MG63 (cell line): ENCODE results near the gene KAT6B. TPM values are rescaled to one million over a fixed set of nuclear protein-coding genes. Genes with fewer than 3 reads are reported as not detected.
"Not testable (repeated sequence)": the region's sequence is repeated elsewhere in the genome, so short reads cannot be mapped to it uniquely, and the experiment has no call there.

Experiments used
- DNase-seq: peaks from one replicate; pipeline ENCODE4 v3.0.0-alpha.2; 2020
- H3K27me3 ChIP-seq: fragments of 250-450 bp; sonication (Bioruptor Pico); 2 replicates; pipeline ENCODE4 v1.5.1; 2020; ENCODE audit warnings: mild to moderate bottlenecking, moderate library complexity
- H3K36me3 ChIP-seq: fragments of 250-450 bp; sonication (Bioruptor Pico); 2 replicates; pipeline ENCODE4 v1.5.1; 2020; ENCODE audit warnings: mild to moderate bottlenecking, moderate library complexity
- H3K4me3 ChIP-seq: fragments of 250-450 bp; sonication (Bioruptor Pico); 2 replicates; pipeline ENCODE4 v1.5.1; 2020; ENCODE audit warnings: mild to moderate bottlenecking, moderate library complexity
- H3K9me3 ChIP-seq: fragments of 250-450 bp; sonication (Bioruptor Pico); 2 replicates; pipeline ENCODE4 v1.5.1; 2020; ENCODE audit warnings: mild to moderate bottlenecking, moderate library complexity
- total RNA-seq: library from RNA; depleted of rRNA; stranded (reverse); fragments of >200 nt; shearing (Covaris generic); gene quantifications from 2 replicates; pipeline ENCODE4 v1.2.3, GENCODE V29; 2014; ENCODE audit warnings: low replicate concordance; rRNA removed

The KAT6B gene
- total RNA-seq, result 6.0 and 6.7 TPM in 2 replicates

DNA sequence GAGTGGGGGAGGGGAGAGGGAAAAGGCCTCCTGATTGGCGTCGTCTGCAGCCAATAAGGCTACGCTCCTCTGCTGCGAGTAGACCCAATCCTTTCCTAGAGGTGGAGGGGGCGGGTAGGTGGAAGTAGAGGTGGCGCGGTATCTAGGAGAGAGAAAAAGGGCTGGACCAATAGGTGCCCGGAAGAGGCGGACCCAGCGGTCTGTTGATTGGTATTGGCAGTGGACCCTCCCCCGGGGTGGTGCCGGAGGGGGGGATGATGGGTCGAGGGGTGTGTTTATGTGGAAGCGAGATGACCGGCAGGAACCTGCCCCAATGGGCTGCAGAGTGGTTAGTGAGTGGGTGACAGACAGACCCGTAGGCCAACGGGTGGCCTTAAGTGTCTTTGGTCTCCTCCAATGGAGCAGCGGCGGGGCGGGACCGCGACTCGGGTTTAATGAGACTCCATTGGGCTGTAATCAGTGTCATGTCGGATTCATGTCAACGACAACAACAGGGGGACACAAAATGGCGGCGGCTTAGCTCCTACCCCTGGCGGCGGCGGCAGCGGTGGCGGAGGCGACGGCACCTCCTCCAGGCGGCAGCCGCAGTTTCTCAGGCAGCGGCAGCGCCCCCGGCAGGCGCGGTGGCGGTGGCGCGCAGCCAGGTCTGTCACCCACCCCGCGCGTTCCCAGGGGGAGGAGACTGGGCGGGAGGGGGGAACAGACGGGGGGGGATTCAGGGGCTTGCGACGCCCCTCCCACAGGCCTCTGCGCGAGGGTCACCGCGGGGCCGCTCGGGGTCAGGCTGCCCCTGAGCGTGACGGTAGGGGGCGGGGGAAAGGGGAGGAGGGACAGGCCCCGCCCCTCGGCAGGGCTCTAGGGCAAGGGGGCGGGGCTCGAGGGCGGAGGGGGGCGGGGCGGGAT is at the start of gene KAT6B:
KAT6B (plus strand) TSS at position 459 of the 903 bp plus-strand sequence. CDS start 16,258 bp downstream, outside the sequence.
- Histone ChIP-seq H3K9me3 (no peaks in the 10 kb centered on the region), H3K4me3 (peak within 1 kb of the TSS; percentile 96), H3K27me3 (no peaks in the 10 kb centered on the region), H3K36me3 (no peaks in the 10 kb centered on the region)
- DNase-seq, result peak; percentile 100

DNA sequence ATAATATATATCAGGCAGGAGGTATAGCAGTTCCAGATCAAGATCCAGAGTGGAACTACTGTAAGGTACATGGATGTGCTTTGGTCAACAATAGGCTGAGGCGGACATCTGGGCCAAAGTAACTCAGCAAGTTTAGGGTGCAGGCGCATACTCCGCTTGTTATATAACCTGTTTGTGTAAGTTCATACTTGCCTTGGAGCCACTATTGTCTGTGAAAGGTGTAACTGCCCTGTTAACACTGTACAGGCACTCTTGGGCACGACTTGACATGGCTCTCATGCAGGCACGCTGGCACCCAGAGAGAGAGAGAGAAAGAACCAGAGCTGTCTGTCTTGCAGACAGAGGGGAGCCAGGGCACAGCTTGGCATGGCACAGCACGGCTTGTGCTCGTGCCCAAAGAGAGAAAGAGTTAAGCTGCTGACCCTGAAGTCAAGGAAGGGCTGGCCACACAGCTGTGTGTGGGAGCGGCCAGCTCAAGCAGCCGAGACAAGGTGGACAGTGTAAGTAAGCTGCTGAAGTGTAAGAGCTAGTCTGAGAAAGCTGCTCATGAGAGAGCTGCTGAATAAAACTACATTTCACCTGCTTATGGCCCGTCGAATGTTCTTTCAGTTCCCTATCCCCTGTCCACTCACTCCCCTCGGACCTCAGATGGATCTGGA is 47.8 kb upstream of the KAT6B start:
- no peaks in the 10 kb centered on the region for H3K9me3 ChIP-seq
- H3K4me3 ChIP-seq, result no peak overlapping the region
- no peak for DNase-seq
- no peaks in the 10 kb centered on the region for H3K27me3 ChIP-seq
- H3K36me3 ChIP-seq, result no peaks in the 10 kb centered on the region

DNA sequence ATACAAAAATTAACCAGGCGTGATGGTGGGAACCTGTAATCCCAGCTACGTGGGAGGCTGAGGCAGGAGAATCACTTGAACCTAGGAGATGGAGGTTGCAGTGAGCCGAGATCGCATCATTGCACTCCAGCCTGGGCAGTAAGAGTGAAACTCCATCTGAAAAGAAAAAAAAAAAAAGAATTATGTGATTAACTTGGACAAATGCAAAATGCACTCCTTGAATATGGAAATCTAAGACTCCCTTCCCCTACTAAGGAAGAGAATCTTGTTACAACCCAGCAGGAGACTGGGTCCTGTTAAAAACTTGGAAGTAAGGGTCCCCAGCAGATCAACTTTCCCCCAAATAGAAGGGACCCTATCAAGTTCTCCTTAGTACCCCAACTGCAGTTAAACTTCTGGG is 44.5 kb upstream of the KAT6B start:
- not testable (repeated sequence) for H3K9me3 ChIP-seq, H3K4me3 ChIP-seq, H3K27me3 ChIP-seq, DNase-seq, H3K36me3 ChIP-seq

DNA sequence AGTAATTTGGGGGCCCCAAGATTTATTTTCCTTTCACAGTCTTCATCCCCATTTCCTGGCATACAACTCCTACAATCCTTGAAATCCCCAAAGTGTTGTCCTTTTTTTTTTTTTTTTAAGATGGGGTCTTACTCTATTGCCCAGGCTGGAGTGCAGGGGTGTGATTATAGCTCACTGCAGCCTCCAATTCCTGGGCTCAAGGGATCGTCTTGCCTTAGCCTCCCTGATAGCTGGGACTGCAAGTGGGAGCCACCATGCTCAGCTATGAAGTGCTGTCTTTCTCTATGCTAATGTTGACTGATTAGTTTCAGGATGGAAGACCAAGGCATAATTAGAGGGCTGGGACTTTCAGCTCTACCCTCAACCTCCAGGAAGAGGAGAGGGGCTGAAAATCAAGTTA is 41.9 kb upstream of the KAT6B start:
- no peak for DNase-seq
- H3K4me3 ChIP-seq, result no peak overlapping the region
- H3K27me3 ChIP-seq, result no peaks in the 10 kb centered on the region
- H3K36me3 ChIP-seq, result no peaks in the 10 kb centered on the region
- no peaks in the 10 kb centered on the region for H3K9me3 ChIP-seq

DNA sequence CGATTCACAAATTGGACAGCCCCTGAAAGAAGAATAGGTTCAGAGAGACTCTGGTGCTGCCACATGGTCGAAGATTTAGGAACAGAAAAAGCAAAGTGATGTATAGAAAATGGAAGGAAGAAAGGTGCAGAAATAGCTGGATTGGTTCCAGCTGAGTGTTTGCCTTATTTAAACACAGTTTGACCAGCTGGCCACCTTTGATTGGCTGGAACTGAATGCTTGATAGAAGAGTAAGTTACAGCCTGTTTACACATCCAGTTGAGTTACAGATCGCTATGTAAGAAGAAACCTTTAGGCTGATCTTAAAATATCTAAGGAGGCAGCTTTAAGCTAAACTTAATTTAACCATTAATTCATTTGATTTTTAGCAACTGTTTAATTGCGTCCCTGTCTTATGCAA is 40.3 kb upstream of the KAT6B start:
- DNase-seq, result no peak
- Histone ChIP-seq H3K36me3 (no peaks in the 10 kb centered on the region), H3K9me3 (no peaks in the 10 kb centered on the region), H3K27me3 (no peaks in the 10 kb centered on the region), H3K4me3 (no peak overlapping the region)

DNA sequence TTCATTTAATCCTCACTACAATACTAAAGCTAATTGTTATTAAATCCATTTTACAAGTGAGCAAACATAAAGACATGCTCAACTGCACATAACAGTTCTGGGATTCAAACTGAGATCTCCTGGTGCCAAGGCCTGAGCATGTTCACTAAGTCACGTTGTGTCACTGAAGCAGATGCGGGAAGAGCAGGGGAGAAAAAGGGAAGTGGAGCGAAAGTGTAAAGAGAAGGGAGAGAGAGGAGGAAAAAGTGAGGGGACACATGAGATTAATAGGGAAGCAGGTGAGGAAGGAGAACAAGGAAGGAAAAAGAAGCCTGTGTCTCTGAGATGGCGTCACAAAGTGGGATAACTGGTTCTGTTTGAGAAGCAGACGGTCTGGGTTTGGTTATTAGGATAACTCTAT is 38.9 kb upstream of the KAT6B start:
- no peaks in the 10 kb centered on the region for H3K36me3 ChIP-seq
- DNase-seq, result no peak
- no peaks in the 10 kb centered on the region for H3K27me3 ChIP-seq
- H3K9me3 ChIP-seq, result no peaks in the 10 kb centered on the region
- H3K4me3 ChIP-seq, result no peak overlapping the region

DNA sequence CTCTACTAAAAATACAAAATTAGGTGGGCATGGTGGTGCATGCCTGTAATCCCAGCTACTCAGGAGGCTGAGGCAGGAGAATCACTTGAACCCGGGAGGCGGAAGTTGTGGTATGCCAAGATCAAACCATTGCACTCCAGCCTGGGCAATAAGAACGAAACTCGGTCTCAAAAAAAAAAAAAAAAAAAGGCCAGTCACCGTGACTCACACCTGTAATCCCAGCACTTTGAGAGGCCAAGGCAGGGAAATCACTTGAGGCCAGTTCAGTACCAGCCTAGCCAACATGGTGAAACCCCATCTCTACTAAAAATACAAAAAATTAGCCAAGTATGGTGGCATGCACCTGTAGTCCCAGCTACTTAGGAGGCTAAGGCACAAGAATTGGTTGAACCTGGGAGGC is 34.4 kb upstream of the KAT6B start:
- H3K9me3 ChIP-seq, DNase-seq, H3K36me3 ChIP-seq, H3K4me3 ChIP-seq, H3K27me3 ChIP-seq: not testable (repeated sequence)

DNA sequence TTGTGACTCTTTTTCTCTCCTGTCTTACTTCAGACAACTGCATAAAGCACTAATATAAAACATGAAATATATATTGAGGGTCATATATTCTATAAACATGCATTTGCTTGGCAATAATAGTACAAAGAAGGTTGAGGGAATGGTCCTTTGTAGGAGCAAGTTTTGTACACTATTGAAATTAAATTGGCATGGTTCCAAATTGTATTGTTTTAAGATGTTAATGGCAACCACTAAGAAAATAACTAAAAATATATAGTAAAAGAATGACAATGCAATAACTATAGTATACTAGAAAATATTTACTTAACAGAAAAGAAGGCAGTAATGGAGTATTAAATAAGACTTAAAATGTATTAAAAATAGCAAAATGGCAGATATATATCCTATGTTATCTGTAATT is 33.7 kb upstream of the KAT6B start:
- no peak overlapping the region for H3K4me3 ChIP-seq
- DNase-seq, result no peak
- no peaks in the 10 kb centered on the region for H3K9me3 ChIP-seq
- H3K27me3 ChIP-seq, result no peaks in the 10 kb centered on the region
- H3K36me3 ChIP-seq, result no peaks in the 10 kb centered on the region

DNA sequence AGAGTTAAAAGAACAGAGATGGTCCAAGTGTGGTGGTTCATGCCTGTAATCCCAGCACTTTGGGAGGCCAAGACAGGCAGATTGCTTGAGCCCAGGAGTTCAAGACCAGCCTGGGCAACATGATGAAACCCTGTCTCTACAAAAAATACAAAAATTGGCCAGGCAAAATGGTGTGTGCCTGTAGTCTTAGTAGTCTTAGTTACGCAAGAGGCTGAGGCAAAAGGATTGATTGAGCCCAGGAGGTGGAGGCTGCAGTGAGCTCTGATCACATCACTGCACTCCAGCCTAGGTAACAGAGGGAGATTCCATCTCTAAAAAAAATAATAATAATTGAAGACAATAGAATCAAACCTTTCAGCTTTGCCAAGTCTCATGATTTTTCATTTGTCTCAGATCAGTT is 33.2 kb upstream of the KAT6B start:
- not testable (repeated sequence) for H3K9me3 ChIP-seq, H3K4me3 ChIP-seq, H3K27me3 ChIP-seq, H3K36me3 ChIP-seq, DNase-seq

DNA sequence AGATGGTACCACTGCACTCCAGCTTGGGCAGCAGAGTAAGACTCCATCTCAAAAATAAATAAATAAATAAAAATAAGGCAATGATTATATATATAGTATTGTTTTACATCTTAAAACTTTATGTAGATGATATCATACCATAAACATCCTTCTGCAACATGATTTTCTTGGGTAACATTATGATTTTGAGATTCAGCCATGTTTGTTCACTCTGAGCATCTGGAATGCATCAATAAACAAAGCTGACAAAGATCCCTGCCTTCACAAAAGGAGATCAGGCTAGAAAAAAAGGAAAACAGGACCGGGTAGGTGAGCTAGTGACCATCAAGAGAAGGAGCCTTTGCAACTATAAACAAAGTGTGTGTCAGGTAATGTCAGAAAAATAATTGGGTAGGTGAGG is 31.9 kb upstream of the KAT6B start:
- H3K27me3 ChIP-seq, result no peaks in the 10 kb centered on the region
- no peaks in the 10 kb centered on the region for H3K36me3 ChIP-seq
- no peaks in the 10 kb centered on the region for H3K9me3 ChIP-seq
- H3K4me3 ChIP-seq, result no peak overlapping the region
- no peak for DNase-seq

DNA sequence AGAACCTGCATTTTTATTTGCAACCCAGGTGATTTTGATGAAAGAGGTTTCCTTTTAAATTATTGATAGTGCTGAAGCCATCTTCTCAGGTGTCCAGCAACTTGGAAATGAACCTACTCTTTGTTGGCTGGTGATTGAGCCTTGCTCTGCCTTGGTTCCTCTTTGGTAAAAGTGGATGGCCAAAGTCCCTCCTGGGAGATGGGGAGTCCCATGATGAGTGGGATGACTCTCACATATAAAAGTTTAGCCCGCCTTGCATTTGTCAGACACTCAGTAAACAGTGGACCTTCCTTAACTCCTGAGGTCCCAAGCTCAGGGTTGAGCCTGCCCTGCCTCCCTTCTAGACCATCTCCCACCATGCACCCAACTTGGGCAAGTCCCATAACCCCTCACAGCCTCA is 28.9 kb upstream of the KAT6B start:
- H3K4me3 ChIP-seq, result no peak overlapping the region
- no peaks in the 10 kb centered on the region for H3K27me3 ChIP-seq
- no peak for DNase-seq
- no peaks in the 10 kb centered on the region for H3K36me3 ChIP-seq
- H3K9me3 ChIP-seq, result no peaks in the 10 kb centered on the region

DNA sequence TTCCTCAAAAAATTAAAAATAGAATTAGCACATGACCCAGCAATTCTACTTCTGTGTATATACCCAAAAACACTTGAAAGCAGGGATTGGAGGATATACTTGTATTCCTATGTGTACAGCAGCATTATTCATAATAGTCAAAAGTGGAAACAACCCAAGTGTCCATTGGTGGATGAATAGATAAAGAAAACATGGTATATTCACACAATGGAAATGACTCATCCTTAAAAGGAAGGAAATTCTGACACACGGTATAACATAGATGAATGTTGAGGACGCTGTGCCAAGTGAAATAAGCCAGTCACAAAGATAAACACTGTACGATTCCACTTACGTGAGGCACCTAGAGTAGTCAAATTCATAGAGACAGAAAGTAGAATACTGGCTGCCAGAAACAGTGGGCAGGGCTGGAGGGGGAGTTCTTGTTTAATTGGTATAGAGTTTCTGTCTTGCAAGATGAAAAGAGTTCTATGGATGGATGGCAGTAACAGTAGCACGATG is 26.6 kb upstream of the KAT6B start:
- DNase-seq, result peak; percentile 82
- Histone ChIP-seq H3K27me3 (no peaks in the 10 kb centered on the region), H3K9me3 (no peaks in the 10 kb centered on the region), H3K36me3 (no peaks in the 10 kb centered on the region), H3K4me3 (no peak overlapping the region)

DNA sequence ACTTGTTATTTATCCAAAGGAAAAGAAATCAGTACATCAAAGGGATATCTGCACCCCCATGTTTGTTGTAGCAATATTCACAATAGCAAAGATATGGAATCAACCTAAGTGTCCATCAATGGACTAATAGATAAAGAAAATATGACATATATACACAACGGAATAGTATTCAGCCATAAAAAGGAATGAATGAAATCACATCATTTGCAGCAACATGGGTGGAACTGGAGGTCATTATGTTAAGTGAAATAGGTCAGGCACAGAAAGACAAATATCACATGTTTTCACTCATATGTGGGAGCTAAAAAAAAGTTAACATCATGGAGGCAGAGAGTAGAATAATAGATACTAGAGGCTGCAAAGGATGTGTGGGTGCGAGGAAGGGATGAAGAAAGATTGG is 25.0 kb upstream of the KAT6B start:
- no peak overlapping the region for H3K4me3 ChIP-seq
- H3K9me3 ChIP-seq, result no peaks in the 10 kb centered on the region
- H3K27me3 ChIP-seq, result no peaks in the 10 kb centered on the region
- H3K36me3 ChIP-seq, result no peaks in the 10 kb centered on the region
- DNase-seq, result no peak

DNA sequence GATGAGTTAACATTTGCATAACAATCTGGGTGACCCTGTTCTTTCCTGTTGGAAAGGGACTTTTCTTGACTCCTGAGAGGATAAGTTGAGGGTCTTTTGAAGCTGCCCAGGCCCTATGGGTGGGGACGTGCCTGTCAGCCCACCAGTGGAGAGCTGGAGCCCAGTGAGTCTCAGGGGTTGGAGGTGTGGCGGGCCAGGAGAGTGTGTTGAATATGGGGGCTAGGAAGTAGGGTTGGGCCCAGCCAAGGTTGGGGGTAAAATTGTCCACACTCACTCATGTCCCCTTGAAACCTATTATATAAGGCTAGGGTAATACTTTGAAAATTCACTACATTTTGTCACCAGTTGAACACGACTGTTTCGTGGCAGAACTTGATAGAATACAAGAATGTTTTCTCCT is 17.9 kb upstream of the KAT6B start:
- no peak for DNase-seq
- no peaks in the 10 kb centered on the region for H3K36me3 ChIP-seq
- no peak overlapping the region for H3K4me3 ChIP-seq

DNA sequence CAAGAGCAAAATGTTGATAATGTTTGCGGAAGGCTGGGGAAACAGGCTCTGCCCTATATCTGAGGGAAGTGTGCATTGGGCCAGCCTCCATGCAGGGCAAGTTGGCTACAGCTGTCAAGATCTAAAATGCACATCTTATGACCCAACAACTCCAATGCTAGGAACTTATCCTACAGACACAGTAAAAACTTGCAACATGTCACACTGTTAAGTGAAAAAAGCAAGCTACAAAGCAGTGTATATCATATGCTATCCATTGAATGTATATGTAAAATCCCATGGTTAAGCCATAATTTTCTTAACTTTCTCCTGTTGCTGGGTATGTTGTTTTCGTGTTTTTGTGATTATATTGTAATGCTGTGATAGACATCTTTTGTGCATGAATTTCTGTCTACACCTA is 16.3 kb upstream of the KAT6B start:
- Histone ChIP-seq H3K36me3 (no peaks in the 10 kb centered on the region), H3K4me3 (no peak overlapping the region), H3K27me3 (no peaks in the 10 kb centered on the region), H3K9me3 (no peaks in the 10 kb centered on the region; the same call in 1 of the 2 replicates)
- no peak for DNase-seq

More for the DNA sequence above, 17.9 kb upstream of the KAT6B start:
- Histone ChIP-seq H3K27me3 (no peaks in the 10 kb centered on the region), H3K9me3 (no peaks in the 10 kb centered on the region; the same call in 1 of the 2 replicates)

DNA sequence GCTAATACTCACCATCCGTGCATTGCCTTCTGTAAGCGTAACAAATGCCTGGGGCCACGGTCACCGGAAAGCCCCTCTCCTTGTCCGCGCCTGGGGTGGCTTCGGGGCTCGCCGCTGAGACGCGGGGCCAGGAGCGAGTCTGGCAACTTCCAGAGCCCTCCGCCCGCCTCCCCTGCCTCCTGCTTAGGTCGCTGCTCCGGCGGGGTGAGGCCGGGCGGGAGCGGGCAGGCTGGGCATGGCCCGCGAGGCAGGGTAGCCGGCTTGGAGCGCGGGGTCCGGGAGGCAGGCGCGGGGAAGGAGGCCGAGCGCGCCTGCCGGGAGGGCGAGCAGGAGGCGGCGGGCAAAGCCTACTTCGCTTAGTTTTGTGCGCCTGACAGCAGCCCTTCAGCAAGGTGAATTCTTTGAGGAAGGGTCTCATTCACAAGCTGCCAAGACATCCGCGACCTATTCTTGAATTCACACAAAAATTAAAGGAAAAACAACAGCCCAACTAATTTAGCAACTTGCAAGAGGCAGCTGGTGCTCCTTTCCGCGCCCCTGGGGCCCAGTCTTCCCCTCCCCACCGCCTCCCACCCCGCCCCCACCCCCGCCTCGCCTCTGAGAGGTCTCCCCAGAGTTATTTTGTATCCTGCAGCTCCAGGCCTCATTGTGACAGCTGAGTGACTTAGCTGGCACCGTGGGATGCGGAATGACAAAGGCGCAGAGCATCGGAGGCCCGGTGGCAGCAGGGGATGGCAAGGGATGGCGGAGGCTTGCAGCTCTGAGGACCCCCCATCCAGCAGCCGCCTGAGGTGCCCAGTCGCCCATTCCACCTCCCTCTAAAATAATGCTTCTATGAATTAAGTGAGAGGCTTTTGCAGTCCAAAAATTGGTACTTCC is 12.8 kb upstream of the KAT6B start:
- Histone ChIP-seq H3K4me3 (no peak overlapping the region), H3K27me3 (no peaks in the 10 kb centered on the region)
- DNase-seq, result no peak

DNA sequence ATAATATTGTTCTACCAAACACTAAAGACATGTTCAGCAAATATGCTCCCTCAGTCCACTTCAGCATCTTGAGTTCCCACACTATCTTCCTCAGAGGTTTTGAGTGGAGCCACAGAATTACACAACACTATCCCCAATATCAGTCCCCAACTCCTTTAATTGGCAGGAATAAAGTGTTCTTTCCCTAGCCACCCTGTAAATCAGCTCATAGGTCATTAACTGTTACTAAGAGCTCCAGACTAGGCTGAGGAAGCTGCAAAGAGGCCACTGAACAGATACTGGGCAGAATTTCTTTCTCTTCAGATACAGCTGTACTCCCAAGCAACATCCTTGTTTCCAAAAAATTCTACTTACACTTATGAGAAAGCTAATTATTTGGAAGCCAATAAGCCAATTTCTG is 11.6 kb upstream of the KAT6B start:
- no peaks in the 10 kb centered on the region for H3K36me3 ChIP-seq

More for the DNA sequence above, 12.8 kb upstream of the KAT6B start:
- peaks cover 17% of the 10 kb centered on the region for H3K9me3 ChIP-seq
- H3K36me3 ChIP-seq, result no peaks in the 10 kb centered on the region

More for the DNA sequence above, 11.6 kb upstream of the KAT6B start:
- no peak for DNase-seq
- no peaks in the 10 kb centered on the region for H3K27me3 ChIP-seq
- H3K9me3 ChIP-seq, result peaks cover 17% of the 10 kb centered on the region
- no peak overlapping the region for H3K4me3 ChIP-seq
